Measurements from ENCODE around the gene DPYD. TPM values are rescaled to one million over a fixed set of nuclear protein-coding genes. Genes with fewer than 3 reads are reported as not detected.

The DPYD gene
- total RNA-seq, 1 experiment from 2014 or later, result 7.0 TPM

DNA sequence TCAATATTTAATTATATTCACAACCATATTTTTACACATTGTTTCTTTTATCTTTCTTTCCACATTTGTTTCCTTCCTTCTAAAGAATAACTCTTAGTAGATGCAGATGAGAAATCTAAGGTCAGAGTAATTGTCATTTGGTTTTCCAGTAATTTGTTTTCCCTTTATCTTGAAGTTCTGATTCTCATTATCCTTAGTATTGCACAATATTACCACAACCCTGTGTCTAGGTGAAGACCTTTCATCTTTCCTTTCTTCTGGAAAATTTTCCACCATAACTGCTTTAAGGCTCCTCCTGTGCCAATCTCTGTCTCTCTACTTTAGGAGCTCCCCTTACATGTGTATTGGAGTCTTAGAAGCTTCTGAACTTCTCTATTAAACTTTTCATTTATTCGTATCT lies 209.0 kb downstream of the DPYD start:
- H3K4me3 Mint-ChIP-seq (ENCODE audit: unreplicated experiment), result no peak overlapping the region
- H3K4me1 Mint-ChIP-seq (ENCODE audit: low read depth, unreplicated experiment), result no peaks in the 10 kb centered on the region

DNA sequence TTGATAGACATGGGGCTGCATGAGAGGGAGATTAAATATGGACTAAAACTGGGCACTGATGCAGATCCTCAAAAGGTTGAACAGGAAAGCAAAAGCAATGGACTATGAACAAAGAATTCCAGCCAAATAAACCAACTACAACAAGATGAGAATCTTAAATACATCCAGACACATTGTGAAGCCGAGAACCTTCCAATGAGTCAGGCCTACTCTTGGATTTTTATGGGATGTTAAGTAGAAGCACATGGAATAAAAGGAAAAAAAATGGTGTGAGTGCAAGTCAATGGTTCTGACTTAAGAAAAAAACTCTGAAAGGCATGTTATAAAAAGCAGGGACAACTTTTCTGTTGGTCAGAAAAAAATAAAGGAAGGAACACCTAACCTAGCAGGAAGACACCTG lies 227.2 kb downstream of the DPYD start:
- no peaks in the 10 kb centered on the region for H3K36me3 ChIP-seq (ENCODE audit: control insufficient read depth, insufficient read depth, low read length)
- no peaks in the 10 kb centered on the region for H3K4me1 Mint-ChIP-seq (ENCODE audit: low read depth, unreplicated experiment)
- no peak overlapping the region for H3K27ac Mint-ChIP-seq (ENCODE audit: unreplicated experiment)
- ChIA-PET POLR2A (no interaction called here), CTCF (no interaction called here)
- no peaks in the 10 kb centered on the region for H3K9me3 ChIP-seq
- no peak for DNase-seq
- no TSS peak for BruUV-seq (replicated peaks)
- TF ChIP-seq, protein P1, sequence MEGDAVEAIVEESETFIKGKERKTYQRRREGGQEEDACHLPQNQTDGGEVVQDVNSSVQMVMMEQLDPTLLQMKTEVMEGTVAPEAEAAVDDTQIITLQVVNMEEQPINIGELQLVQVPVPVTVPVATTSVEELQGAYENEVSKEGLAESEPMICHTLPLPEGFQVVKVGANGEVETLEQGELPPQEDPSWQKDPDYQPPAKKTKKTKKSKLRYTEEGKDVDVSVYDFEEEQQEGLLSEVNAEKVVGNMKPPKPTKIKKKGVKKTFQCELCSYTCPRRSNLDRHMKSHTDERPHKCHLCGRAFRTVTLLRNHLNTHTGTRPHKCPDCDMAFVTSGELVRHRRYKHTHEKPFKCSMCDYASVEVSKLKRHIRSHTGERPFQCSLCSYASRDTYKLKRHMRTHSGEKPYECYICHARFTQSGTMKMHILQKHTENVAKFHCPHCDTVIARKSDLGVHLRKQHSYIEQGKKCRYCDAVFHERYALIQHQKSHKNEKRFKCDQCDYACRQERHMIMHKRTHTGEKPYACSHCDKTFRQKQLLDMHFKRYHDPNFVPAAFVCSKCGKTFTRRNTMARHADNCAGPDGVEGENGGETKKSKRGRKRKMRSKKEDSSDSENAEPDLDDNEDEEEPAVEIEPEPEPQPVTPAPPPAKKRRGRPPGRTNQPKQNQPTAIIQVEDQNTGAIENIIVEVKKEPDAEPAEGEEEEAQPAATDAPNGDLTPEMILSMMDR (IDR thresholded peaks at IDR 0.05; ENCODE audit: insufficient read depth in 1 of 2, low read depth in 1 of 2, low read length in 1 of 2, severe bottlenecking in 1 of 2, unreplicated experiment in 1 of 2), result no peak
- no peak overlapping the region for H3K4me3 Mint-ChIP-seq (ENCODE audit: unreplicated experiment)
- intact Hi-C loops (cut with micrococcal nuclease; ENCODE audit: unreplicated experiment), result no loop called here
- no peaks in the 10 kb centered on the region for H3K27me3 ChIP-seq (replicated peaks; ENCODE audit: control insufficient read depth, insufficient read depth, low read length)
- H3K27me3 Mint-ChIP-seq (ENCODE audit: insufficient read depth, unreplicated experiment), result no peaks in the 10 kb centered on the region
- no peaks in the 10 kb centered on the region for H3K36me3 Mint-ChIP-seq (ENCODE audit: insufficient read depth, unreplicated experiment)
- no peaks in the 10 kb centered on the region for H3K4me1 ChIP-seq
- no peaks in the 10 kb centered on the region for H3K9me3 Mint-ChIP-seq (ENCODE audit: unreplicated experiment)
- H3K4me3 ChIP-seq (ENCODE audit: low read depth, low read length), result no peak overlapping the region

More for the DNA sequence above, 209.0 kb downstream of the DPYD start:
- H3K4me3 ChIP-seq (ENCODE audit: low read depth, low read length), result no peak overlapping the region
- no peaks in the 10 kb centered on the region for H3K27me3 Mint-ChIP-seq (ENCODE audit: insufficient read depth, unreplicated experiment)
- H3K27ac Mint-ChIP-seq (ENCODE audit: unreplicated experiment), result no peak overlapping the region
- H3K9me3 Mint-ChIP-seq (ENCODE audit: unreplicated experiment), result no peaks in the 10 kb centered on the region
- TF ChIP-seq, protein P1 (IDR thresholded peaks at IDR 0.05; ENCODE audit: insufficient read depth in 1 of 2, low read depth in 1 of 2, low read length in 1 of 2, severe bottlenecking in 1 of 2, unreplicated experiment in 1 of 2), result no peak
- intact Hi-C loops (cut with micrococcal nuclease; ENCODE audit: unreplicated experiment), result no loop called here
- H3K9me3 ChIP-seq, result no peaks in the 10 kb centered on the region
- no peaks in the 10 kb centered on the region for H3K36me3 Mint-ChIP-seq (ENCODE audit: insufficient read depth, unreplicated experiment)
- ChIA-PET POLR2A (no interaction called here), CTCF (no interaction called here)
- no peaks in the 10 kb centered on the region for H3K36me3 ChIP-seq (ENCODE audit: control insufficient read depth, insufficient read depth, low read length)
- no peaks in the 10 kb centered on the region for H3K4me1 ChIP-seq
- no peak for DNase-seq
- BruUV-seq (replicated peaks), result no TSS peak
- no peaks in the 10 kb centered on the region for H3K27me3 ChIP-seq (replicated peaks; ENCODE audit: control insufficient read depth, insufficient read depth, low read length)

DNA sequence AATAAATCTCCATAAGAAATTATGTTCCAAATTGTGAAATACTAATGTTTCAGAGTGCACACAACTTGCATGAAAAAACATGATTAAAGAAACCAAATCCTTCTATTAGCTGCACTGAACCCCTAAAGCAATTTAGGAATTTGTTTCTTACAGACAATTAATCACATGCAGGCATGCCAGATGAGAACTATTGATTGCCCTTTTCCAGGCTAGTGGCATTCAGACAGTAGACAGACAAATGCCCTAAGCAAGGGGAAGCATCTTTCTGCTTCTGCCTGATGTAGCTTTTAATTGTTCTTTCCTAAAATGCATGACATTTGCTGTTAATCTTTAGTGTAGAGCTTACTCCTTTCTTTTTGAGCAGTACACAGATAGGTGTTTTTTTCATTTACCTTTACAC lies 229.5 kb downstream of the DPYD start:
- no peak overlapping the region for H3K4me3 Mint-ChIP-seq (ENCODE audit: unreplicated experiment)
- POLR2A ChIA-PET, result no interaction called here

More for the DNA sequence above, 229.5 kb downstream of the DPYD start:
- H3K4me1 Mint-ChIP-seq (ENCODE audit: low read depth, unreplicated experiment), result no peaks in the 10 kb centered on the region
- CTCF ChIA-PET, result no interaction called here
- H3K27ac Mint-ChIP-seq (ENCODE audit: unreplicated experiment), result no peak overlapping the region
- no peaks in the 10 kb centered on the region for H3K9me3 Mint-ChIP-seq (ENCODE audit: unreplicated experiment)
- Histone ChIP-seq H3K4me1 (no peaks in the 10 kb centered on the region), H3K27me3 (replicated peaks; ENCODE audit: control insufficient read depth, insufficient read depth, low read length) (no peaks in the 10 kb centered on the region), H3K4me3 (ENCODE audit: low read depth, low read length) (no peak overlapping the region), H3K36me3 (ENCODE audit: control insufficient read depth, insufficient read depth, low read length) (no peaks in the 10 kb centered on the region), H3K9me3 (no peaks in the 10 kb centered on the region)
- intact Hi-C loops (cut with micrococcal nuclease; ENCODE audit: unreplicated experiment), result no loop called here
- DNase-seq, result no peak
- no peaks in the 10 kb centered on the region for H3K27me3 Mint-ChIP-seq (ENCODE audit: insufficient read depth, unreplicated experiment)
- TF ChIP-seq, protein P1 (IDR thresholded peaks at IDR 0.05; ENCODE audit: insufficient read depth in 1 of 2, low read depth in 1 of 2, low read length in 1 of 2, severe bottlenecking in 1 of 2, unreplicated experiment in 1 of 2), result no peak
- H3K36me3 Mint-ChIP-seq (ENCODE audit: insufficient read depth, unreplicated experiment), result no peaks in the 10 kb centered on the region
- no TSS peak for BruUV-seq (replicated peaks)
